HCT116 (cell line): Measurements from ENCODE around the gene SNCAIP.

Source experiments
- ELF1 ChIP-seq: IDR thresholded peaks from 2 replicates; pipeline ENCODE4 v1.6.1; 2012; ENCODE audit warnings: low read depth, borderline replicate concordance
- EZH2 ChIP-seq: fragments of 200-600 bp; sonication (generic); IDR thresholded peaks from 2 replicates; pipeline ENCODE4 v1.6.1; 2017; ENCODE audit warnings: antibody characterized with exemption, mixed run types
- EZH2phosphoT487 ChIP-seq: fragments of 200-600 bp; IDR thresholded peaks from 2 replicates; pipeline ENCODE4 v1.6.1; 2018; ENCODE audit warnings: antibody characterized with exemption, borderline replicate concordance
- JUND ChIP-seq: IDR thresholded peaks from 2 replicates; pipeline ENCODE4 v1.6.1; 2012
- POLR2A ChIP-seq: IDR thresholded peaks from 2 replicates; pipeline ENCODE4 v1.7.0; 2011; ENCODE audit warnings: borderline replicate concordance; ENCODE audit not compliant: insufficient read depth, insufficient read length; ENCODE audit errors: extremely low read depth
- RAD21 ChIP-seq: IDR thresholded peaks from 2 replicates; pipeline ENCODE4 v1.6.1; 2012; ENCODE audit warnings: low read depth, mild to moderate bottlenecking
- TF ChIP-seq, protein P1 (sequence below), 3 experiments: fragments of 200-600 bp in 1 of 3; sonication (generic) in 1 of 3; IDR thresholded peaks in 2 of 3; conservative IDR thresholded peaks in 1 of 3; 2 replicates each; pipeline ENCODE4 v1.5.1; 2012 to 2017; ENCODE audit warnings: low read depth in 2 of 3, low read length in 2 of 3, antibody characterized with exemption in 1 of 3, borderline replicate concordance in 1 of 3, control low read depth in 1 of 3, mild to moderate bottlenecking in 1 of 3, mixed read lengths in 1 of 3, mixed run types in 1 of 3, moderate library complexity in 1 of 3; ENCODE audit not compliant: insufficient read depth in 1 of 3
- TF ChIP-seq, protein P2 (sequence below): IDR thresholded peaks from 2 replicates; pipeline ENCODE4 v1.6.1; 2012; ENCODE audit warnings: low read depth
- TF ChIP-seq, protein P3 (sequence below): IDR thresholded peaks from 2 replicates; pipeline ENCODE4 v1.6.1; 2012

GRCh38 chr5:122463221-122463620 is 151.2 kb downstream of the SNCAIP start:
- TF ChIP-seq EZH2phosphoT487 (no peak), EZH2 (no peak), POLR2A (no peak), ELF1 (no peak), RAD21 (no peak), JUND (no peak)
- TF ChIP-seq, protein P1, sequence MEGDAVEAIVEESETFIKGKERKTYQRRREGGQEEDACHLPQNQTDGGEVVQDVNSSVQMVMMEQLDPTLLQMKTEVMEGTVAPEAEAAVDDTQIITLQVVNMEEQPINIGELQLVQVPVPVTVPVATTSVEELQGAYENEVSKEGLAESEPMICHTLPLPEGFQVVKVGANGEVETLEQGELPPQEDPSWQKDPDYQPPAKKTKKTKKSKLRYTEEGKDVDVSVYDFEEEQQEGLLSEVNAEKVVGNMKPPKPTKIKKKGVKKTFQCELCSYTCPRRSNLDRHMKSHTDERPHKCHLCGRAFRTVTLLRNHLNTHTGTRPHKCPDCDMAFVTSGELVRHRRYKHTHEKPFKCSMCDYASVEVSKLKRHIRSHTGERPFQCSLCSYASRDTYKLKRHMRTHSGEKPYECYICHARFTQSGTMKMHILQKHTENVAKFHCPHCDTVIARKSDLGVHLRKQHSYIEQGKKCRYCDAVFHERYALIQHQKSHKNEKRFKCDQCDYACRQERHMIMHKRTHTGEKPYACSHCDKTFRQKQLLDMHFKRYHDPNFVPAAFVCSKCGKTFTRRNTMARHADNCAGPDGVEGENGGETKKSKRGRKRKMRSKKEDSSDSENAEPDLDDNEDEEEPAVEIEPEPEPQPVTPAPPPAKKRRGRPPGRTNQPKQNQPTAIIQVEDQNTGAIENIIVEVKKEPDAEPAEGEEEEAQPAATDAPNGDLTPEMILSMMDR (IDR thresholded peaks at IDR 0.05 in 2 of 3, conservative IDR thresholded peaks at IDR 0.05 in 1 of 3; ENCODE audit: borderline replicate concordance in 1 of 3, insufficient read depth in 1 of 3, low read depth in 2 of 3, low read length in 2 of 3) = no peak
- TF ChIP-seq, protein P2, sequence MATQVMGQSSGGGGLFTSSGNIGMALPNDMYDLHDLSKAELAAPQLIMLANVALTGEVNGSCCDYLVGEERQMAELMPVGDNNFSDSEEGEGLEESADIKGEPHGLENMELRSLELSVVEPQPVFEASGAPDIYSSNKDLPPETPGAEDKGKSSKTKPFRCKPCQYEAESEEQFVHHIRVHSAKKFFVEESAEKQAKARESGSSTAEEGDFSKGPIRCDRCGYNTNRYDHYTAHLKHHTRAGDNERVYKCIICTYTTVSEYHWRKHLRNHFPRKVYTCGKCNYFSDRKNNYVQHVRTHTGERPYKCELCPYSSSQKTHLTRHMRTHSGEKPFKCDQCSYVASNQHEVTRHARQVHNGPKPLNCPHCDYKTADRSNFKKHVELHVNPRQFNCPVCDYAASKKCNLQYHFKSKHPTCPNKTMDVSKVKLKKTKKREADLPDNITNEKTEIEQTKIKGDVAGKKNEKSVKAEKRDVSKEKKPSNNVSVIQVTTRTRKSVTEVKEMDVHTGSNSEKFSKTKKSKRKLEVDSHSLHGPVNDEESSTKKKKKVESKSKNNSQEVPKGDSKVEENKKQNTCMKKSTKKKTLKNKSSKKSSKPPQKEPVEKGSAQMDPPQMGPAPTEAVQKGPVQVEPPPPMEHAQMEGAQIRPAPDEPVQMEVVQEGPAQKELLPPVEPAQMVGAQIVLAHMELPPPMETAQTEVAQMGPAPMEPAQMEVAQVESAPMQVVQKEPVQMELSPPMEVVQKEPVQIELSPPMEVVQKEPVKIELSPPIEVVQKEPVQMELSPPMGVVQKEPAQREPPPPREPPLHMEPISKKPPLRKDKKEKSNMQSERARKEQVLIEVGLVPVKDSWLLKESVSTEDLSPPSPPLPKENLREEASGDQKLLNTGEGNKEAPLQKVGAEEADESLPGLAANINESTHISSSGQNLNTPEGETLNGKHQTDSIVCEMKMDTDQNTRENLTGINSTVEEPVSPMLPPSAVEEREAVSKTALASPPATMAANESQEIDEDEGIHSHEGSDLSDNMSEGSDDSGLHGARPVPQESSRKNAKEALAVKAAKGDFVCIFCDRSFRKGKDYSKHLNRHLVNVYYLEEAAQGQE = no peak
- TF ChIP-seq, protein P3, sequence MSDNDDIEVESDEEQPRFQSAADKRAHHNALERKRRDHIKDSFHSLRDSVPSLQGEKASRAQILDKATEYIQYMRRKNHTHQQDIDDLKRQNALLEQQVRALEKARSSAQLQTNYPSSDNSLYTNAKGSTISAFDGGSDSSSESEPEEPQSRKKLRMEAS = no peak
